HCT116 (cell line): Measurements from ENCODE around the gene HSDL2.

Experiments used
- EGR1 ChIP-seq: IDR thresholded peaks from 2 replicates; pipeline ENCODE4 v1.6.1; 2012; ENCODE audit warnings: low read depth
- ELF1 ChIP-seq: IDR thresholded peaks from 2 replicates; pipeline ENCODE4 v1.6.1; 2012; ENCODE audit warnings: low read depth, borderline replicate concordance
- EZH2 ChIP-seq: fragments of 200-600 bp; sonication (generic); IDR thresholded peaks from 2 replicates; pipeline ENCODE4 v1.6.1; 2017; ENCODE audit warnings: antibody characterized with exemption, mixed run types
- FOSL1 ChIP-seq: IDR thresholded peaks from 2 replicates; pipeline ENCODE4 v1.6.1; 2012; ENCODE audit warnings: low read depth
- JUND ChIP-seq: IDR thresholded peaks from 2 replicates; pipeline ENCODE4 v1.6.1; 2012
- POLR2AphosphoS5 ChIP-seq: IDR thresholded peaks from 2 replicates; pipeline ENCODE4 v1.6.1; 2011; ENCODE audit warnings: mild to moderate bottlenecking, low read depth, low read length, moderate library complexity
- RAD21 ChIP-seq: IDR thresholded peaks from 2 replicates; pipeline ENCODE4 v1.6.1; 2012; ENCODE audit warnings: low read depth, mild to moderate bottlenecking
- SRF ChIP-seq: IDR thresholded peaks from 2 replicates; pipeline ENCODE4 v1.6.1; 2012; ENCODE audit warnings: low read depth
- ZBTB33 ChIP-seq: IDR thresholded peaks from 2 replicates; pipeline ENCODE4 v1.6.1; 2011; ENCODE audit warnings: mild to moderate bottlenecking, low read length, moderate library complexity; ENCODE audit not compliant: insufficient replicate concordance; ENCODE audit errors: extremely low read depth
- ZNF274 ChIP-seq: fragments of 200-500 bp; sonication (Bioruptor generic); IDR thresholded peaks from 2 replicates; pipeline ENCODE4 v1.6.1; 2014; ENCODE audit warnings: mild to moderate bottlenecking, low read depth, low read length, inconsistent platforms
- TF ChIP-seq, protein P1 (sequence below), 3 experiments: fragments of 200-600 bp in 1 of 3; sonication (generic) in 1 of 3; IDR thresholded peaks in 2 of 3; conservative IDR thresholded peaks in 1 of 3; 2 replicates each; pipeline ENCODE4 v1.5.1; 2012 to 2017; ENCODE audit warnings: low read depth in 2 of 3, low read length in 2 of 3, antibody characterized with exemption in 1 of 3, borderline replicate concordance in 1 of 3, control low read depth in 1 of 3, mild to moderate bottlenecking in 1 of 3, mixed read lengths in 1 of 3, mixed run types in 1 of 3, moderate library complexity in 1 of 3; ENCODE audit not compliant: insufficient read depth in 1 of 3
- TF ChIP-seq, protein P2 (sequence below): IDR thresholded peaks from 2 replicates; pipeline ENCODE4 v1.6.1; 2012
- TF ChIP-seq, protein P3 (sequence below): IDR thresholded peaks from 2 replicates; pipeline ENCODE4 v1.6.1; 2012

DNA sequence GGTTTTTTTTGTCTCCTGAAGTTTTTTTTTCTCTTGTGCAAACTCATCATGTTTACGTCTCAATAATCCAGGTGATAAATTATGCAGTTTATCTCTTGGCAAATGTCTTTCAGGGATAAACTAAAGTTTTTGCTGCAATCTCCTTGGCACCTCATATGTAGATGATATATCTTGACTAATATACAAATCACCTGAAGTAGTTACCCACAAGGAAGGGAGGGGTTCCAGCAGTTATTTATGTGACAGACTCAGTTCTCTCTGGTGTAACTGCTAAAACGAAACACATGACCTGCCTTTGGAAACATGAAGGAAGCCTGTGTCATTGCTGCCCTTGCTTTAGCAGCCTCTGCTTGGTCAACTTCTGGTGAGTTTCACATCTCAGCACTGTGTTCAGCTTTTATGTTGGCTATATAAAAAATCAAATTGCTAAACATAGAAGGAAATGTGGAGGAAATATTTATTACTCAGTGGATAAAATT lies 67.4 kb downstream of the HSDL2 start:
- TF ChIP-seq EZH2, result no peak
- TF ChIP-seq, protein P1, sequence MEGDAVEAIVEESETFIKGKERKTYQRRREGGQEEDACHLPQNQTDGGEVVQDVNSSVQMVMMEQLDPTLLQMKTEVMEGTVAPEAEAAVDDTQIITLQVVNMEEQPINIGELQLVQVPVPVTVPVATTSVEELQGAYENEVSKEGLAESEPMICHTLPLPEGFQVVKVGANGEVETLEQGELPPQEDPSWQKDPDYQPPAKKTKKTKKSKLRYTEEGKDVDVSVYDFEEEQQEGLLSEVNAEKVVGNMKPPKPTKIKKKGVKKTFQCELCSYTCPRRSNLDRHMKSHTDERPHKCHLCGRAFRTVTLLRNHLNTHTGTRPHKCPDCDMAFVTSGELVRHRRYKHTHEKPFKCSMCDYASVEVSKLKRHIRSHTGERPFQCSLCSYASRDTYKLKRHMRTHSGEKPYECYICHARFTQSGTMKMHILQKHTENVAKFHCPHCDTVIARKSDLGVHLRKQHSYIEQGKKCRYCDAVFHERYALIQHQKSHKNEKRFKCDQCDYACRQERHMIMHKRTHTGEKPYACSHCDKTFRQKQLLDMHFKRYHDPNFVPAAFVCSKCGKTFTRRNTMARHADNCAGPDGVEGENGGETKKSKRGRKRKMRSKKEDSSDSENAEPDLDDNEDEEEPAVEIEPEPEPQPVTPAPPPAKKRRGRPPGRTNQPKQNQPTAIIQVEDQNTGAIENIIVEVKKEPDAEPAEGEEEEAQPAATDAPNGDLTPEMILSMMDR (IDR thresholded peaks at IDR 0.05 in 2 of 3, conservative IDR thresholded peaks at IDR 0.05 in 1 of 3; ENCODE audit: borderline replicate concordance in 1 of 3, insufficient read depth in 1 of 3, low read depth in 2 of 3, low read length in 2 of 3), result no peak
- TF ChIP-seq, protein P2, sequence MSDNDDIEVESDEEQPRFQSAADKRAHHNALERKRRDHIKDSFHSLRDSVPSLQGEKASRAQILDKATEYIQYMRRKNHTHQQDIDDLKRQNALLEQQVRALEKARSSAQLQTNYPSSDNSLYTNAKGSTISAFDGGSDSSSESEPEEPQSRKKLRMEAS, result no peak
- no peak for TF ChIP-seq RAD21
- TF ChIP-seq EGR1, result no peak
- TF ChIP-seq ZBTB33, result no peak
- TF ChIP-seq ZNF274, result no peak
- TF ChIP-seq, protein P3, sequence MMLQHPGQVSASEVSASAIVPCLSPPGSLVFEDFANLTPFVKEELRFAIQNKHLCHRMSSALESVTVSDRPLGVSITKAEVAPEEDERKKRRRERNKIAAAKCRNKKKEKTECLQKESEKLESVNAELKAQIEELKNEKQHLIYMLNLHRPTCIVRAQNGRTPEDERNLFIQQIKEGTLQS, result no peak
- TF ChIP-seq POLR2AphosphoS5, result no peak
- no peak for TF ChIP-seq SRF
- no peak for TF ChIP-seq JUND
- TF ChIP-seq FOSL1, result no peak
- no peak for TF ChIP-seq ELF1
